HepG2 (cell line): ENCODE results near the gene DNASE1L2. TPM values are rescaled to one million over a fixed set of nuclear protein-coding genes. Genes with fewer than 3 reads are reported as not detected.

Source experiments
- ATAC-seq: fragments of 200-7000 bp; cut with Tn5 transposase; 3 replicates; pipeline ENCODE4 v1.9.1; 2020; ENCODE audit warnings: mild to moderate bottlenecking, moderate library complexity
- BruUV-seq: library from RNA; stranded (reverse); fragments of 400-500 nt; replicated peaks from 2 replicates; lab custom pipeline; 2021; lab: Mats Ljungman, UMichigan
- CTCF ChIA-PET: fragments of 300-600 bp; formaldehyde crosslinking; extraction: SDS; loops from one replicate; lab custom pipeline; 2021; ENCODE audit warnings: low total read pairs, inconsistent platforms, low intra/inter-chr PET ratio; lab: Yijun Ruan, JAX
- POLR2A ChIA-PET: fragments of 350-600 bp; sonication (Branson Sonifier 250); formaldehyde crosslinking; loops from one replicate; lab custom pipeline; 2020; ENCODE audit warnings: antibody characterized with exemption, inconsistent platforms; lab: Yijun Ruan, JAX
- DNase-seq: peaks from one replicate; pipeline ENCODE4 v3.0.0-alpha.2; 2015; ENCODE audit warnings: low spot score
- FAIRE-seq: peaks from 3 replicates; lab custom pipeline; 2011; peaks lifted over from hg19 to GRCh38; lab: Jason Lieb, UNC
- H2AFZ ChIP-seq: one replicate; pipeline ENCODE4 v1.6.1; 2011; ENCODE audit warnings: low read length, inconsistent platforms
- H3K27ac ChIP-seq: fragments of 300-600 bp; 3 replicates; pipeline ENCODE4 v1.8.0; 2011; ENCODE audit warnings: mixed run types, mild to moderate bottlenecking, mixed read lengths, low read length, inconsistent platforms; ENCODE audit not compliant: insufficient read depth; ENCODE audit errors: extremely low read length
- H3K27me3 ChIP-seq, 2 experiments: fragments of 200-600 bp in 1 of 2; 2 replicates in 1 of 2; 3 replicates in 1 of 2; pipeline versions ENCODE4 v1.6.0 to v1.8.0; 2011; ENCODE audit warnings: low read length in 2 of 2, mild to moderate bottlenecking in 2 of 2, moderate library complexity in 2 of 2, inconsistent platforms in 1 of 2; ENCODE audit not compliant: insufficient read depth in 2 of 2, control insufficient read depth in 1 of 2
- H3K36me3 ChIP-seq, 2 experiments: fragments of 200-600 bp in 1 of 2; replicated peaks in 1 of 2; 2 replicates in 1 of 2; 3 replicates in 1 of 2; pipeline versions ENCODE4 v1.5.1 to v1.8.0; 2011; ENCODE audit warnings: low read length in 2 of 2, inconsistent platforms in 1 of 2; ENCODE audit not compliant: insufficient read depth in 2 of 2, control insufficient read depth in 1 of 2
- H3K4me1 ChIP-seq: 2 replicates; pipeline ENCODE4 v1.5.1; 2012; ENCODE audit warnings: low read length, inconsistent platforms; ENCODE audit not compliant: insufficient read depth
- H3K4me2 ChIP-seq: 2 replicates; pipeline ENCODE4 v1.6.0; 2011; ENCODE audit warnings: low read depth, low read length, inconsistent platforms
- H3K4me3 ChIP-seq, 3 experiments: fragments of 200-600 bp in 1 of 3; sonication (generic), shearing (Covaris generic) in 1 of 3; replicated peaks in 1 of 3; 2 replicates each; pipeline ENCODE4 v1.5.1; 2011 to 2016; ENCODE audit warnings: low read length in 3 of 3, inconsistent platforms in 2 of 3, low read depth in 2 of 3, mild to moderate bottlenecking in 2 of 3, control low read depth in 1 of 3, mixed read lengths in 1 of 3; ENCODE audit not compliant: insufficient read depth in 1 of 3
- H3K79me2 ChIP-seq: one replicate; pipeline ENCODE4 v1.6.1; 2011; ENCODE audit warnings: low read length, inconsistent platforms; ENCODE audit not compliant: insufficient read depth
- H3K9ac ChIP-seq: 2 replicates; pipeline ENCODE4 v1.6.0; 2011; ENCODE audit warnings: mild to moderate bottlenecking, low read depth, low read length, inconsistent platforms; ENCODE audit not compliant: insufficient read depth
- H3K9me3 ChIP-seq: 2 replicates; pipeline ENCODE4 v1.5.1; 2012; ENCODE audit warnings: mild to moderate bottlenecking, low read length
- H4K20me1 ChIP-seq: 2 replicates; pipeline ENCODE4 v1.6.0; 2011; ENCODE audit warnings: inconsistent platforms, mild to moderate bottlenecking, low read length, moderate library complexity; ENCODE audit not compliant: insufficient read depth
- BCL6 ChIP-seq: IDR thresholded peaks from 2 replicates; pipeline ENCODE4 v1.6.1; 2016; ENCODE audit warnings: missing genetic modification reagents, missing compliant biosample characterization
- BRD4 ChIP-seq: sonication (generic); formaldehyde crosslinking; IDR thresholded peaks from 2 replicates; pipeline ENCODE4 v1.4.0; 2020; ENCODE audit warnings: missing genetic modification reagents
- CCAR2 ChIP-seq: fragments of 200-400 bp; formaldehyde crosslinking; optimal IDR thresholded peaks from 2 replicates; pipeline ENCODE3; 2018; ENCODE audit warnings: low read depth, mild to moderate bottlenecking, low read length, moderate library complexity
- CEBPG ChIP-seq: IDR thresholded peaks from 2 replicates; pipeline ENCODE4 v1.6.1; 2016
- HNRNPUL1 ChIP-seq: fragments of 200-400 bp; formaldehyde crosslinking; IDR thresholded peaks from 2 replicates; pipeline ENCODE4 v1.6.1; 2017; ENCODE audit warnings: low read depth, mild to moderate bottlenecking, low read length, moderate library complexity
- IRF9 ChIP-seq: sonication (generic); formaldehyde crosslinking; IDR thresholded peaks from 2 replicates; pipeline ENCODE4 v1.8.0; 2022; ENCODE audit warnings: missing genetic modification reagents, mild to moderate bottlenecking, borderline replicate concordance
- MXD4 ChIP-seq: IDR thresholded peaks from 2 replicates; pipeline ENCODE4 v1.6.1; 2016; ENCODE audit warnings: mild to moderate bottlenecking, missing biosample characterization, missing genetic modification reagents
- NCOA1 ChIP-seq: sonication (generic); formaldehyde crosslinking; IDR thresholded peaks from 2 replicates; pipeline ENCODE4 v1.9.0; 2021; ENCODE audit warnings: missing genetic modification reagents
- NR2F1 ChIP-seq, 2 experiments: fragments of 450-650 bp in 1 of 2; formaldehyde crosslinking in 1 of 2; IDR thresholded peaks; 2 replicates each; pipeline versions ENCODE4 v1.5.0 to v1.6.1; 2016 to 2020; ENCODE audit warnings: mild to moderate bottlenecking in 1 of 2, missing compliant biosample characterization in 1 of 2, missing genetic modification reagents in 1 of 2, moderate library complexity in 1 of 2
- POLR2AphosphoS5 ChIP-seq: IDR thresholded peaks from 2 replicates; pipeline ENCODE4 v1.6.1; 2012; ENCODE audit warnings: low read depth, low read length
- RAD51 ChIP-seq: fragments of 450-650 bp; IDR thresholded peaks from 2 replicates; pipeline ENCODE4 v1.6.1; 2016; ENCODE audit warnings: borderline replicate concordance
- SNRNP70 ChIP-seq: fragments of 200-400 bp; formaldehyde crosslinking; IDR thresholded peaks from 2 replicates; pipeline ENCODE4 v1.6.1; 2017; ENCODE audit warnings: mild to moderate bottlenecking, low read depth, low read length, moderate library complexity
- STAT6 ChIP-seq: sonication (generic); formaldehyde crosslinking; IDR thresholded peaks from 2 replicates; pipeline ENCODE4 v1.4.0; 2020; ENCODE audit warnings: missing genetic modification reagents, mild to moderate bottlenecking, borderline replicate concordance
- ZNF10 ChIP-seq: sonication (generic); formaldehyde crosslinking; IDR thresholded peaks from 2 replicates; pipeline ENCODE4 v1.4.0; 2020; ENCODE audit warnings: mild to moderate bottlenecking, low read depth, missing genetic modification reagents, borderline replicate concordance
- ZNF205 ChIP-seq: IDR thresholded peaks from 2 replicates; pipeline ENCODE4 v1.6.1; 2018; ENCODE audit warnings: missing biosample characterization, missing genetic modification reagents
- ZNF354B ChIP-seq: sonication (generic); formaldehyde crosslinking; IDR thresholded peaks from 2 replicates; pipeline ENCODE4 v1.8.0; 2022; ENCODE audit warnings: mild to moderate bottlenecking, missing genetic modification reagents
- ZNF446 ChIP-seq: sonication (generic); formaldehyde crosslinking; IDR thresholded peaks from 2 replicates; pipeline ENCODE4 v1.5.0; 2020; ENCODE audit warnings: mild to moderate bottlenecking, missing genetic modification reagents
- ZNF572 ChIP-seq: sonication (generic); formaldehyde crosslinking; IDR thresholded peaks from 2 replicates; pipeline ENCODE4 v1.5.1; 2020; ENCODE audit warnings: mild to moderate bottlenecking, missing genetic modification reagents
- ZNF775 ChIP-seq: sonication (generic); formaldehyde crosslinking; IDR thresholded peaks from 2 replicates; pipeline ENCODE4 v1.4.0; 2020; ENCODE audit warnings: missing genetic modification reagents, mild to moderate bottlenecking, moderate library complexity, borderline replicate concordance
- WGBS: methylation state at CpG from one replicate; pipeline ENCODE4 v1.1.6; 2017; ENCODE audit warnings: low lambda C conversion rate; 5-methylcytosine and 5-hydroxymethylcytosine counted together
- in situ Hi-C: cut with HindIII; loops from 2 replicates; pipeline ENCODE4 v1.10.0; 2017; ENCODE audit warnings: low pct_unique_long_range_greater_than_20kb; ENCODE audit not compliant: extremely low pct_ligation_motif_present
- intact Hi-C: fragments of 100-400 bp; cut with micrococcal nuclease; formaldehyde crosslinking; loops from one replicate; pipeline ENCODE4 v1.10.0; 2022; ENCODE audit not compliant: unreplicated experiment
- polyA plus RNA-seq, 8 experiments: library from polyadenylated mRNA; depleted of rRNA in 3 of 8; stranded (reverse) in 7 of 8; unstranded in 1 of 8; fragments of >200 nt; fragmentation: Illumina TruSeq in 4 of 8; extraction: Trizol in 4 of 8; gene quantifications; 2 replicates each; pipeline versions ENCODE4 v1.2.1 to v1.2.3, GENCODE V29; 2011 to 2016; ENCODE audit warnings: low read depth in 4 of 8, missing spikeins in 1 of 8, mixed read lengths in 1 of 8; ENCODE audit not compliant: insufficient read depth in 1 of 8
- total RNA-seq, 5 experiments: library from RNA; depleted of rRNA; stranded (reverse); fragments of >200 nt; fragmentation: Illumina TruSeq; extraction: Trizol; gene quantifications; 2 replicates each; pipeline ENCODE4 v1.2.3, GENCODE V29; 2016; ENCODE audit warnings: low read depth in 1 of 5
- TF ChIP-seq, protein P1 (sequence below): sonication (generic); formaldehyde crosslinking; IDR thresholded peaks from 2 replicates; pipeline ENCODE4 v1.5.0; 2020; ENCODE audit warnings: mild to moderate bottlenecking, missing genetic modification reagents

DNASE1L2 gene
- total and polyA plus RNA-seq, 2 of the 13 experiments (the other 11 are each of a cell fraction or from before 2014, with no cell fraction given) = 0.44 to 0.50 TPM

DNA sequence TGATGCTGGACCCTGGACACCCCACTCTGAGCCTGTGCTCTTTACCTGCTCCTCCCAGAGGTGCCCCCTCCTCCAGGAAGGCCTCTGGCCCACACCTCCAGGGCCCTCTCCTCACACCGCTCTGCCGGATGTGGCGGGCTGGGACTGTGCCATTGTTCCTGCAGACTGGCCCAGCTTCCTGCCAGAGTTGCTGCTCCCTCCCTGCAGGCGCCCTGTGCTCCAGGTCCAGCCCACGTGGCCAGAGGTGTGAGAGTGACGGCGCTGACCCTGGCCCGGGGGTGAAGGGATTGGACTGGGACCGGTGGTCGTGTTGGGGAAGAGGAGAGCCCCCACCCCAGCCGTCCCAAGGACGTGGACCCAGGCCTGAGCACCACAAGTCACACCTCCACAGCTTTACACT is 7.2 kb upstream of the DNASE1L2 start:
- Histone ChIP-seq H3K4me3 (no peak overlapping the region), H3K9ac (no peak overlapping the region), H3K79me2 (peaks cover 12% of the 10 kb centered on the region), H3K27me3 (no peaks in the 10 kb centered on the region), H3K36me3 (peaks cover 23 to 43% of the 10 kb centered on the region in 2 experiments; a peak in 4 of 5 replicates), H3K4me1 (peaks cover 30% of the 10 kb centered on the region), H2AFZ (no peak overlapping the region), H3K4me2 (no peak overlapping the region), H3K27ac (no peak overlapping the region), H3K9me3 (no peaks in the 10 kb centered on the region), H4K20me1 (peaks cover 11% of the 10 kb centered on the region)
- no TSS peak for BruUV-seq
- intact Hi-C loops (no loop called here), in situ Hi-C loops (no loop called here)
- ChIA-PET CTCF (no interaction called here), POLR2A (no interaction called here)
- WGBS = 94% methylated on average over 11 of the region's 12 CpGs
- ATAC-seq = no peak
- FAIRE-seq = no peak
- TF ChIP-seq MXD4 (CRISPR knock-in tag) = no peak
- TF ChIP-seq ZNF572 (CRISPR knock-in tag) = no peak
- no peak for TF ChIP-seq NCOA1 (CRISPR knock-in tag)
- no peak for TF ChIP-seq CEBPG (CRISPR knock-in tag)
- TF ChIP-seq HNRNPUL1 = no peak
- no peak for TF ChIP-seq STAT6
- TF ChIP-seq ZNF205 (CRISPR knock-in tag) = no peak
- no peak for TF ChIP-seq POLR2AphosphoS5
- no peak for TF ChIP-seq SNRNP70
- TF ChIP-seq ZNF10 (CRISPR knock-in tag) = no peak
- TF ChIP-seq ZNF775 (CRISPR knock-in tag) = no peak
- no peak for TF ChIP-seq RAD51
- no peak for TF ChIP-seq ZNF446 (CRISPR knock-in tag)
- no peak for TF ChIP-seq IRF9
- no peak for TF ChIP-seq NR2F1 (CRISPR knock-in tag; IDR thresholded peaks at IDR 0.05)
- no peak for TF ChIP-seq ZNF354B
- TF ChIP-seq CCAR2 = no peak
- TF ChIP-seq, protein P1, sequence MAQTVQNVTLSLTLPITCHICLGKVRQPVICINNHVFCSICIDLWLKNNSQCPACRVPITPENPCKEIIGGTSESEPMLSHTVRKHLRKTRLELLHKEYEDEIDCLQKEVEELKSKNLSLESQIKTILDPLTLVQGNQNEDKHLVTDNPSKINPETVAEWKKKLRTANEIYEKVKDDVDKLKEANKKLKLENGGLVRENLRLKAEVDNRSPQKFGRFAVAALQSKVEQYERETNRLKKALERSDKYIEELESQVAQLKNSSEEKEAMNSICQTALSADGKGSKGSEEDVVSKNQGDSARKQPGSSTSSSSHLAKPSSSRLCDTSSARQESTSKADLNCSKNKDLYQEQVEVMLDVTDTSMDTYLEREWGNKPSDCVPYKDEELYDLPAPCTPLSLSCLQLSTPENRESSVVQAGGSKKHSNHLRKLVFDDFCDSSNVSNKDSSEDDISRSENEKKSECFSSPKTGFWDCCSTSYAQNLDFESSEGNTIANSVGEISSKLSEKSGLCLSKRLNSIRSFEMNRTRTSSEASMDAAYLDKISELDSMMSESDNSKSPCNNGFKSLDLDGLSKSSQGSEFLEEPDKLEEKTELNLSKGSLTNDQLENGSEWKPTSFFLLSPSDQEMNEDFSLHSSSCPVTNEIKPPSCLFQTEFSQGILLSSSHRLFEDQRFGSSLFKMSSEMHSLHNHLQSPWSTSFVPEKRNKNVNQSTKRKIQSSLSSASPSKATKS (CRISPR knock-in tag) = no peak
- no peak for TF ChIP-seq BRD4 (CRISPR knock-in tag)
- no peak for TF ChIP-seq BCL6 (CRISPR knock-in tag)
- no peak for DNase-seq
